ENCODE measurements around the gene KIF16B. TPM values are rescaled to one million over a fixed set of nuclear protein-coding genes. Genes with fewer than 3 reads are reported as not detected.

KIF16B gene
- total RNA-seq, 1 experiment from 2014 or later = 4.6 TPM

DNA sequence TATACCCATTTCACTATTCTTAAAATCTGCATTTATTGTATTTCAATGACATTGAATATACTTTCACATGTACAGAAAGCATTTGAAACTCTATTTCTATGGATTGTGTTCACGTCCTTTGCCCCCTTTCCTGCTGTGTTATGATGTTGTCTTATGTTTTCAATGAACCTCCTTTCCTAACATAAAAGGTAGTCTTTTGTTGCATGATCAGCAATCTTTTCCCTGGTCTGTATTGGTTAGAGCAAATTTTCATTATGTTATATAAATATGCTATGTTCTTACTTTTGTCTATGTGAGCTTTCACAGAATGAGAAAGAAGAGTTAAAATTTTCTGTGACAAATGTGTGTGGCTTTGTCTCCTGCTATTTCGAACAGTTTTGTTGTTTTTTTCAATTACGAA is 73.1 kb downstream of the KIF16B start:
- no peaks in the 10 kb centered on the region for H3K36me3 ChIP-seq (ENCODE audit: insufficient read depth, low read length, poor library complexity, severe bottlenecking)
- H3K4me3 ChIP-seq (ENCODE audit: low read depth, low read length, poor library complexity, severe bottlenecking) = no peak overlapping the region
- no peaks in the 10 kb centered on the region for H3K27me3 ChIP-seq (replicated peaks; ENCODE audit: insufficient read depth, low read depth, low read length, poor library complexity)
- TF ChIP-seq CTCF (conservative IDR thresholded peaks at IDR 0.05; ENCODE audit: low read depth, low read length) (no peak), EZH2 (IDR thresholded peaks at IDR 0.05; ENCODE audit: borderline replicate concordance, low read depth, low read length, poor library complexity, severe bottlenecking) (no peak)
- ChIA-PET POLR2A (ENCODE audit: low non-redundant PET) (no interaction called here), CTCF (no interaction called here)
- intact Hi-C loops (cut with micrococcal nuclease; ENCODE audit: unreplicated experiment) = no loop called here
- no peak for DNase-seq (ENCODE audit: low spot score)
- H3K4me1 ChIP-seq (ENCODE audit: insufficient read depth, low read length, poor library complexity, severe bottlenecking) = no peaks in the 10 kb centered on the region
- no peak overlapping the region for H3K27ac ChIP-seq (ENCODE audit: low read depth, low read length, poor library complexity, severe bottlenecking)
- BruUV-seq (replicated peaks) = no TSS peak
- H3K9me3 ChIP-seq (ENCODE audit: low read depth, low read length, poor library complexity, severe bottlenecking) = no peaks in the 10 kb centered on the region

DNA sequence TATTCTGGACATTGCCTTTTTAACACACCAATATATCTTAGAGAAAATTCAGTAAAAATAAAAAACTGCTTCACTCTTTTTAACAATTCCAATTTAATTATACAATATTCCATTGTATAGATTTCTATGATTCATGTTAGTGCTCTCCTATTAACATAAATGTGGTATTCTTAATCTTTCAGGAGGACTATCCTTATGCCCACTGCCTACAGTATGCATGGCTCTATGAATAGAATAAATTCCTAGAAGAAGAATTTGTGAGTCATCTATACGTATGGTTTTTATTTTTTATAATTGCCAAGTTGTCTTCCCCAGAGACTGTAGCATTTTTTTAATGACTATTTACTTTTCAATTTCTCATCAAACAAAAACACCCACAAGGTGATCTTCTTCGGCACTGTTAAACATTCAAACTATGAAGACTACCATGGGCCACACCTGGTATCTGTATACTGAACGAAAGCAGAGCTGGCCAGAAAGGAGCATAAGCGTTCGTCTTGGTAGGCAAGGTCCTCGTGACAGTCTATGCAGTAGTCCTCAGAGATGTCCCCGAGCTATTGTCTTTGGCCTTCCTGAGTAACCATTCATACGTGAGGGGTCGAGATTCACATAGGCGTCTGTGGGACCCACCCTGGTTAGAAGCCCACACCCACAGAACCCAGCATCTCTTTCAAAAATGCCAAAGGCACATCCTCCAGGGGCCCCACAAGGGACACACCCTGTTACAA is 74.6 kb downstream of the KIF16B start:
- BruUV-seq (replicated peaks) = no TSS peak
- H3K9me3 ChIP-seq (ENCODE audit: low read depth, low read length, poor library complexity, severe bottlenecking) = no peaks in the 10 kb centered on the region
- TF ChIP-seq EZH2 (IDR thresholded peaks at IDR 0.05; ENCODE audit: borderline replicate concordance, low read depth, low read length, poor library complexity, severe bottlenecking) = no peak
- no peak for TF ChIP-seq CTCF (conservative IDR thresholded peaks at IDR 0.05; ENCODE audit: low read depth, low read length)
- no peaks in the 10 kb centered on the region for H3K27me3 ChIP-seq (replicated peaks; ENCODE audit: insufficient read depth, low read depth, low read length, poor library complexity)
- H3K4me3 ChIP-seq (ENCODE audit: low read depth, low read length, poor library complexity, severe bottlenecking) = no peak overlapping the region
- no peak overlapping the region for H3K27ac ChIP-seq (ENCODE audit: low read depth, low read length, poor library complexity, severe bottlenecking)
- POLR2A ChIA-PET (ENCODE audit: low non-redundant PET) = no interaction called here
- H3K4me1 ChIP-seq (ENCODE audit: insufficient read depth, low read length, poor library complexity, severe bottlenecking) = no peaks in the 10 kb centered on the region
- intact Hi-C loops (cut with micrococcal nuclease; ENCODE audit: unreplicated experiment) = no loop called here
- no peaks in the 10 kb centered on the region for H3K36me3 ChIP-seq (ENCODE audit: insufficient read depth, low read length, poor library complexity, severe bottlenecking)
- CTCF ChIA-PET = no interaction called here
- no peak for DNase-seq (ENCODE audit: low spot score)

DNA sequence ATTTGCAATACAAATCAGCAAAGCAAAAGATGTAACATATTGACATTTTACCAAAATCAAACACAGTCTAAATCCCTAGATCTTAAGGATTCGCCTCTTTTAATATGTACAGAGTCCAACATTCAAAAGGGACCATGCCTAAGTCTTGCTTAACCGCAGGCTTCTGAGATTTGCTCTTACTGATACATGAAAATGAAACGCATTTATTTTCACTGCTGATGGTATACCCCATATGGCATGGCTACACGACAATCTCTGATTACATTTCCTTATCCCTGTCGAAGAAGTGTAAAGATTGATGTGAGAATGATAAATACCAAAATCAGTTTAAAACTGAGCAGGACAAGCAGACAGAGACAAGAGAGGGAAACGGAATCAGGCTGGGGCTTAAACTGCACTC is 75.4 kb downstream of the KIF16B start:
- CTCF ChIA-PET = no interaction called here
- TF ChIP-seq CTCF (conservative IDR thresholded peaks at IDR 0.05; ENCODE audit: low read depth, low read length) (no peak), EZH2 (IDR thresholded peaks at IDR 0.05; ENCODE audit: borderline replicate concordance, low read depth, low read length, poor library complexity, severe bottlenecking) (no peak)

More for the DNA sequence above, 75.4 kb downstream of the KIF16B start:
- DNase-seq (ENCODE audit: low spot score) = no peak
- BruUV-seq (replicated peaks) = no TSS peak
- Histone ChIP-seq H3K36me3 (ENCODE audit: insufficient read depth, low read length, poor library complexity, severe bottlenecking) (no peaks in the 10 kb centered on the region), H3K4me1 (ENCODE audit: insufficient read depth, low read length, poor library complexity, severe bottlenecking) (no peaks in the 10 kb centered on the region), H3K9me3 (ENCODE audit: low read depth, low read length, poor library complexity, severe bottlenecking) (no peaks in the 10 kb centered on the region), H3K27ac (ENCODE audit: low read depth, low read length, poor library complexity, severe bottlenecking) (no peak overlapping the region), H3K27me3 (replicated peaks; ENCODE audit: insufficient read depth, low read depth, low read length, poor library complexity) (no peaks in the 10 kb centered on the region), H3K4me3 (ENCODE audit: low read depth, low read length, poor library complexity, severe bottlenecking) (no peak overlapping the region)
- POLR2A ChIA-PET (ENCODE audit: low non-redundant PET) = no interaction called here
- intact Hi-C loops (cut with micrococcal nuclease; ENCODE audit: unreplicated experiment) = no loop called here
